Parathyroid adenoma (tissue), 2 donors: ENCODE data around the gene CYP4B1.
A peak's percentile ranks its signal among the peaks of the same experiment; 100 is the strongest.

Source experiments
- H2AFZ ChIP-seq: fragments of 300-600 bp; sonication (generic); one replicate; pipeline ENCODE4 v1.7.0; 2017; ENCODE audit warnings: antibody characterized with exemption, mild to moderate bottlenecking
- H3K27ac ChIP-seq: fragments of 300-600 bp; sonication (generic); one replicate; pipeline ENCODE4 v1.7.0; 2017
- H3K27me3 ChIP-seq: fragments of 300-600 bp; sonication (generic); one replicate; pipeline ENCODE4 v1.7.0; 2017; ENCODE audit warnings: low read length; ENCODE audit not compliant: control insufficient read depth, insufficient read depth
- H3K36me3 ChIP-seq: fragments of 300-600 bp; sonication (generic); one replicate; pipeline ENCODE4 v1.7.0; 2017; ENCODE audit warnings: low read length; ENCODE audit not compliant: control insufficient read depth, insufficient read depth
- H3K4me1 ChIP-seq: fragments of 300-600 bp; sonication (generic); one replicate; pipeline ENCODE4 v1.7.0; 2017; ENCODE audit warnings: control low read depth
- H3K4me2 ChIP-seq: fragments of 300-600 bp; sonication (generic); one replicate; pipeline ENCODE4 v1.7.0; 2017; ENCODE audit warnings: low read length
- H3K4me3 ChIP-seq: fragments of 300-600 bp; sonication (generic); one replicate; pipeline ENCODE4 v1.7.0; 2017; ENCODE audit warnings: low read depth, low read length
- H3K79me2 ChIP-seq: fragments of 300-600 bp; sonication (generic); one replicate; pipeline ENCODE4 v1.7.0; 2017; ENCODE audit warnings: control low read depth
- H3K9ac ChIP-seq: fragments of 300-600 bp; sonication (generic); one replicate; pipeline ENCODE4 v1.7.0; 2017; ENCODE audit warnings: mild to moderate bottlenecking
- H3K9me3 ChIP-seq: fragments of 300-600 bp; sonication (generic); one replicate; pipeline ENCODE4 v1.7.0; 2017; ENCODE audit warnings: low read length; ENCODE audit not compliant: control insufficient read depth
- TF ChIP-seq, protein P1 (sequence below): fragments of 300-600 bp; sonication (generic); IDR thresholded peaks from one replicate; pipeline ENCODE4 v1.7.0; 2017; ENCODE audit warnings: antibody characterized with exemption, mild to moderate bottlenecking
- donor health status: primary hyperparathyroidism.

Gene CYP4B1

DNA sequence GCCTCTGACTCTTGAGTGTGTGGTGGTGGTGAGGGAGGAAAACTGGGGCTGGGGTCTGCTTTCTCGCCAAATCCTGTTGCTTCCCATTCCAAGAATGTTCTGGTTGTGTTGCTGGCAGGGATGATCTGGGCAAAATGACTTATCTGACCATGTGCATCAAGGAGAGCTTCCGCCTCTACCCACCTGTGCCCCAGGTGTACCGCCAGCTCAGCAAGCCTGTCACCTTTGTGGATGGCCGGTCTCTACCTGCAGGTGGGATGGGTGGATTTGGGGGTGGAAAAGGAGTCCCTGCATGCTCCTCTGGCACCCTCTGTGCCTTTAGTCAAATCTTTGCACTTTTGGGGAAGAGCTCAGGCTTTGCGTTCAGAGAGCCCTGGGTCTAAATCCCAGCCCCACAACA, 18.1 kb downstream of the CYP4B1 start:
- Histone ChIP-seq H3K4me1 (no peaks in the 10 kb centered on the region), H3K79me2 (no peaks in the 10 kb centered on the region), H3K9me3 (no peaks in the 10 kb centered on the region), H3K27ac (no peak overlapping the region), H3K4me3 (no peak overlapping the region), H2AFZ (no peak overlapping the region), H3K4me2 (no peak overlapping the region), H3K9ac (no peak overlapping the region), H3K27me3 (no peaks in the 10 kb centered on the region), H3K36me3 (no peaks in the 10 kb centered on the region)
- TF ChIP-seq, protein P1, sequence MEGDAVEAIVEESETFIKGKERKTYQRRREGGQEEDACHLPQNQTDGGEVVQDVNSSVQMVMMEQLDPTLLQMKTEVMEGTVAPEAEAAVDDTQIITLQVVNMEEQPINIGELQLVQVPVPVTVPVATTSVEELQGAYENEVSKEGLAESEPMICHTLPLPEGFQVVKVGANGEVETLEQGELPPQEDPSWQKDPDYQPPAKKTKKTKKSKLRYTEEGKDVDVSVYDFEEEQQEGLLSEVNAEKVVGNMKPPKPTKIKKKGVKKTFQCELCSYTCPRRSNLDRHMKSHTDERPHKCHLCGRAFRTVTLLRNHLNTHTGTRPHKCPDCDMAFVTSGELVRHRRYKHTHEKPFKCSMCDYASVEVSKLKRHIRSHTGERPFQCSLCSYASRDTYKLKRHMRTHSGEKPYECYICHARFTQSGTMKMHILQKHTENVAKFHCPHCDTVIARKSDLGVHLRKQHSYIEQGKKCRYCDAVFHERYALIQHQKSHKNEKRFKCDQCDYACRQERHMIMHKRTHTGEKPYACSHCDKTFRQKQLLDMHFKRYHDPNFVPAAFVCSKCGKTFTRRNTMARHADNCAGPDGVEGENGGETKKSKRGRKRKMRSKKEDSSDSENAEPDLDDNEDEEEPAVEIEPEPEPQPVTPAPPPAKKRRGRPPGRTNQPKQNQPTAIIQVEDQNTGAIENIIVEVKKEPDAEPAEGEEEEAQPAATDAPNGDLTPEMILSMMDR: no peak

DNA sequence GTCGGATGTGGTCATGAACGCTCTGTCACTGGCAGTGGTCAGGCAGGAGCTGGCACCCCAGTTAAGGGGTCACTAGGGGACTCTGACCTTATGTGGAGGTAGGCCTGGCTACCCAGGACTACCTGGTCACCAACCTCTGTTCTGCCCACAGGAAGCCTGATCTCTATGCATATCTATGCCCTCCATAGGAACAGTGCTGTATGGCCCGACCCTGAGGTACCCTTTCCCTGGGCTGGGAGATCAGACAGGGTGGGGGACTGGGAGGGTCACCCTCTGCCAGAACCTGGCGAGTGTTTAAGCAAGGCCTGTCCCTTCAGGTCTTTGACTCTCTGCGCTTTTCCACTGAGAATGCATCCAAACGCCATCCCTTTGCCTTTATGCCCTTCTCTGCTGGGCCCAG, 19.0 kb downstream of the CYP4B1 start:
- Histone ChIP-seq H2AFZ (no peak overlapping the region), H3K4me2 (no peak overlapping the region), H3K9me3 (no peaks in the 10 kb centered on the region), H3K27ac (no peak overlapping the region), H3K36me3 (no peaks in the 10 kb centered on the region), H3K4me3 (no peak overlapping the region), H3K9ac (no peak overlapping the region), H3K79me2 (no peaks in the 10 kb centered on the region), H3K27me3 (no peaks in the 10 kb centered on the region), H3K4me1 (no peaks in the 10 kb centered on the region)
- TF ChIP-seq, protein P1: no peak

- Histone ChIP-seq H3K79me2 (no peaks in the 10 kb centered on the region), H3K27me3 (no peaks in the 10 kb centered on the region), H3K36me3 (no peaks in the 10 kb centered on the region), H3K27ac (no peak overlapping the region), H3K9ac (no peak overlapping the region), H2AFZ (no peak overlapping the region), H3K4me3 (no peak overlapping the region), H3K4me1 (no peaks in the 10 kb centered on the region), H3K4me2 (no peak overlapping the region), H3K9me3 (no peaks in the 10 kb centered on the region)
- TF ChIP-seq, protein P1: no peak
Observed at GRCh38 chr1:46818591-46818990, 19.7 kb downstream of the CYP4B1 start.

- Histone ChIP-seq H3K27ac (no peak overlapping the region), H3K79me2 (no peaks in the 10 kb centered on the region), H2AFZ (no peak overlapping the region), H3K4me3 (no peak overlapping the region), H3K9ac (no peak overlapping the region), H3K9me3 (no peaks in the 10 kb centered on the region), H3K36me3 (no peaks in the 10 kb centered on the region), H3K4me2 (no peak overlapping the region), H3K27me3 (no peaks in the 10 kb centered on the region), H3K4me1 (no peaks in the 10 kb centered on the region)
- TF ChIP-seq, protein P1: no peak
Observed at GRCh38 chr1:46819335-46819734, 20.5 kb downstream of the CYP4B1 start.

GRCh38 chr1:46820076-46820475, 21.2 kb downstream of the CYP4B1 start:
- Histone ChIP-seq H3K79me2 (no peaks in the 10 kb centered on the region), H3K27ac (peak overlapping the region; percentile 54)
- TF ChIP-seq, protein P1: no peak

More at GRCh38 chr1:46820076-46820475, 21.2 kb downstream of the CYP4B1 start:
- Histone ChIP-seq H3K27me3 (no peaks in the 10 kb centered on the region), H2AFZ (no peak overlapping the region), H3K9ac (no peak overlapping the region), H3K36me3 (no peaks in the 10 kb centered on the region), H3K4me3 (no peak overlapping the region), H3K4me2 (no peak overlapping the region), H3K4me1 (no peaks in the 10 kb centered on the region), H3K9me3 (no peaks in the 10 kb centered on the region)
